HFFc6 (cell line): Measurements from ENCODE around the gene MPEG1. TPM values are rescaled to one million over a fixed set of nuclear protein-coding genes. Genes with fewer than 3 reads are reported as not detected.

Experiments
- DNase-seq: peaks from one replicate; pipeline ENCODE4 v3.0.0-alpha.2; 2018
- H3K27ac Mint-ChIP-seq: 2 replicates; pipeline ENCODE4 v1.8.0; 2020; ENCODE audit warnings: mild to moderate bottlenecking, mixed read lengths
- H3K27me3 Mint-ChIP-seq: 2 replicates; pipeline ENCODE4 v1.8.0; 2021; ENCODE audit warnings: mild to moderate bottlenecking, moderate library complexity, mixed read lengths; ENCODE audit not compliant: insufficient read depth
- H3K36me3 Mint-ChIP-seq: 2 replicates; pipeline ENCODE4 v1.8.0; 2021; ENCODE audit warnings: low read depth, mixed read lengths
- H3K4me1 Mint-ChIP-seq: 2 replicates; pipeline ENCODE4 v1.8.0; 2020; ENCODE audit warnings: low read depth, mixed read lengths
- H3K4me3 Mint-ChIP-seq: 2 replicates; pipeline ENCODE4 v1.8.0; 2020; ENCODE audit warnings: mild to moderate bottlenecking, moderate library complexity, mixed read lengths
- H3K9me3 Mint-ChIP-seq: 2 replicates; pipeline ENCODE4 v1.8.0; 2020; ENCODE audit warnings: mild to moderate bottlenecking, mixed read lengths
- total RNA-seq, 6 experiments: library from RNA; stranded (reverse); fragmentation: NEBNext Ultra II Directional; extraction: Animal tissue kit (Norgen Biotek cat#: 25700); gene quantifications; 2 replicates in 1 of 6; 3 replicates in 5 of 6; pipeline ENCODE4 v1.2.3, GENCODE V29; 2021
- TF ChIP-seq, protein P1 (sequence below): fragments of 200-600 bp; sonication (generic); IDR thresholded peaks from 2 replicates; pipeline ENCODE4 v1.5.0; 2021; ENCODE audit warnings: antibody characterized with exemption, mild to moderate bottlenecking

The MPEG1 gene
- total RNA-seq, 6 experiments from 2014 or later, result not detected

DNA sequence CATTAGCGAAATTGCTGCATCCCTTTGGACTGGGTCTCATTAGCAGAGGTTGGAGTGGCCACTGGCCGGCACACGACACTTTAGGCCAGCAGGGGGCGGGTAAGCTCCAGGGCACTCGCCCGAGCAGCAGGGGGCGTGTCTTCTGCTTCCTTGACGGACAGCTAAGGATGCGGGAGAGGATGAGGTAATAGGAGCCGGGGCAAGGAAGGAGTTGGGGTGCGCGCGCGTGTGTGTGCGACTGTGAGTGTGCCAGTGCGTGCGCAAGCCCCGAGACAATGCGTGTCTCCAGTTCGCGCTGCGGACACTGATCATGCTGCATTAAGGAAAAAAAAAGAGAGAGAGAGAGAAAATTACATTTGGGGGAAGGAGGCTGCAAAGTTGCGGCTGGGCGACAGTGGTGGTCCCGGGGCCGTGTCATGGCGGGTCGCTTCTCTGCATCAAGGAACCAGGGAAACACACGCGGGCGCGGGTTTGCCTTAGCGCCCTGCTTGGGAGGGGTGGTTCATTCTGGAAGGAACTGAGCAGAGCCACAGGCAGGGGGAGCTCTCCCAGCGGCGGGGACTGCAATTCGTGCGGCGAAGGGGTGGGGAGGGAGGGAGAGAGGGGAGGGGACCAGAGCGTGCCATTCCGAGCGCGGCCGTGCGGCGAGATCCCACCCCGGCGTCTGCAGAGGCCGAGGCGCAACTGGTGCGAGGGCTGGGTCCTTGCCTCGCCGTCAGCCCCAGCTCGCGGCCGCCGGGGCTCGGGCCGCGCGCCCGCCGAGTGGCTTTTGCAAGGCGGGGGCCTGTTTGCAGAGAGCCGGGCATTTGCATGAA, 41.0 kb downstream of the MPEG1 start, which contains the start of gene DTX4:
DTX4 (plus strand) TSS at position 625 of the 815 bp plus-strand sequence. CDS start 464 bp downstream, outside the sequence.
- H3K36me3 Mint-ChIP-seq, result no peaks in the 10 kb centered on the region
- H3K4me3 Mint-ChIP-seq, result peak within 1 kb of the TSS; percentile 91
- no peaks in the 10 kb centered on the region for H3K9me3 Mint-ChIP-seq
- DNase-seq, result peak; percentile 86
- peaks cover 4% of the 10 kb centered on the region for H3K27me3 Mint-ChIP-seq
- TF ChIP-seq, protein P1, sequence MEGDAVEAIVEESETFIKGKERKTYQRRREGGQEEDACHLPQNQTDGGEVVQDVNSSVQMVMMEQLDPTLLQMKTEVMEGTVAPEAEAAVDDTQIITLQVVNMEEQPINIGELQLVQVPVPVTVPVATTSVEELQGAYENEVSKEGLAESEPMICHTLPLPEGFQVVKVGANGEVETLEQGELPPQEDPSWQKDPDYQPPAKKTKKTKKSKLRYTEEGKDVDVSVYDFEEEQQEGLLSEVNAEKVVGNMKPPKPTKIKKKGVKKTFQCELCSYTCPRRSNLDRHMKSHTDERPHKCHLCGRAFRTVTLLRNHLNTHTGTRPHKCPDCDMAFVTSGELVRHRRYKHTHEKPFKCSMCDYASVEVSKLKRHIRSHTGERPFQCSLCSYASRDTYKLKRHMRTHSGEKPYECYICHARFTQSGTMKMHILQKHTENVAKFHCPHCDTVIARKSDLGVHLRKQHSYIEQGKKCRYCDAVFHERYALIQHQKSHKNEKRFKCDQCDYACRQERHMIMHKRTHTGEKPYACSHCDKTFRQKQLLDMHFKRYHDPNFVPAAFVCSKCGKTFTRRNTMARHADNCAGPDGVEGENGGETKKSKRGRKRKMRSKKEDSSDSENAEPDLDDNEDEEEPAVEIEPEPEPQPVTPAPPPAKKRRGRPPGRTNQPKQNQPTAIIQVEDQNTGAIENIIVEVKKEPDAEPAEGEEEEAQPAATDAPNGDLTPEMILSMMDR, result peak; percentile 91
- H3K27ac Mint-ChIP-seq, result peak within 1 kb of the TSS; percentile 40; the same call in 1 of the 2 replicates
- peaks cover 33% of the 10 kb centered on the region for H3K4me1 Mint-ChIP-seq

GRCh38 chr11:59164028-59164427, 48.7 kb downstream of the MPEG1 start:
- Mint-ChIP-seq H3K4me1 (no peaks in the 10 kb centered on the region), H3K4me3 (no peak overlapping the region), H3K27me3 (peaks cover 26% of the 10 kb centered on the region), H3K27ac (no peak overlapping the region), H3K9me3 (no peaks in the 10 kb centered on the region), H3K36me3 (no peaks in the 10 kb centered on the region)
- DNase-seq, result no peak
- TF ChIP-seq, protein P1, result no peak

Other genes with a start within 250 kb of the MPEG1 start
- gene GLYATL1B, start 126.6 kb downstream of the MPEG1 start, total RNA-seq, result not detected
- 10 to 100 TPM in 5 of 6 experiments, 1 to 10 TPM in 1; 6.1 to 16.7 (median 13.5) TPM for gene FAM111B, start 105.7 kb downstream of the MPEG1 start, total RNA-seq
- gene FAM111A, start 70.1 kb downstream of the MPEG1 start, total RNA-seq, result 10 to 100 TPM; 28.7 to 56.6 (median 46.7) TPM
- 1 to 10 TPM; 3.2 to 4.6 (median 4.1) TPM for gene DTX4, start 40.8 kb downstream of the MPEG1 start, total RNA-seq
- not detected for gene OR5AN1, start 146.0 kb upstream of the MPEG1 start, total RNA-seq
- gene OR5A2, start 213.5 kb upstream of the MPEG1 start, total RNA-seq, result not detected
- not detected for gene OR5A1, start 223.5 kb upstream of the MPEG1 start, total RNA-seq
- gene OR4D6, start 244.0 kb upstream of the MPEG1 start, total RNA-seq, result not detected